Kasumi-1 (cell line): ENCODE measurements around the gene INTS13.
"Not testable (repeated sequence)": the region's sequence is repeated elsewhere in the genome, so short reads cannot be mapped to it uniquely, and the experiment has no call there.

Experiments
- DNase-seq, 2 experiments: peaks; one replicate each; lab custom pipeline; 2025; lab: John Stamatoyannopoulos, UW

The INTS13 gene, protein sequence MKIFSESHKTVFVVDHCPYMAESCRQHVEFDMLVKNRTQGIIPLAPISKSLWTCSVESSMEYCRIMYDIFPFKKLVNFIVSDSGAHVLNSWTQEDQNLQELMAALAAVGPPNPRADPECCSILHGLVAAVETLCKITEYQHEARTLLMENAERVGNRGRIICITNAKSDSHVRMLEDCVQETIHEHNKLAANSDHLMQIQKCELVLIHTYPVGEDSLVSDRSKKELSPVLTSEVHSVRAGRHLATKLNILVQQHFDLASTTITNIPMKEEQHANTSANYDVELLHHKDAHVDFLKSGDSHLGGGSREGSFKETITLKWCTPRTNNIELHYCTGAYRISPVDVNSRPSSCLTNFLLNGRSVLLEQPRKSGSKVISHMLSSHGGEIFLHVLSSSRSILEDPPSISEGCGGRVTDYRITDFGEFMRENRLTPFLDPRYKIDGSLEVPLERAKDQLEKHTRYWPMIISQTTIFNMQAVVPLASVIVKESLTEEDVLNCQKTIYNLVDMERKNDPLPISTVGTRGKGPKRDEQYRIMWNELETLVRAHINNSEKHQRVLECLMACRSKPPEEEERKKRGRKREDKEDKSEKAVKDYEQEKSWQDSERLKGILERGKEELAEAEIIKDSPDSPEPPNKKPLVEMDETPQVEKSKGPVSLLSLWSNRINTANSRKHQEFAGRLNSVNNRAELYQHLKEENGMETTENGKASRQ

DNA sequence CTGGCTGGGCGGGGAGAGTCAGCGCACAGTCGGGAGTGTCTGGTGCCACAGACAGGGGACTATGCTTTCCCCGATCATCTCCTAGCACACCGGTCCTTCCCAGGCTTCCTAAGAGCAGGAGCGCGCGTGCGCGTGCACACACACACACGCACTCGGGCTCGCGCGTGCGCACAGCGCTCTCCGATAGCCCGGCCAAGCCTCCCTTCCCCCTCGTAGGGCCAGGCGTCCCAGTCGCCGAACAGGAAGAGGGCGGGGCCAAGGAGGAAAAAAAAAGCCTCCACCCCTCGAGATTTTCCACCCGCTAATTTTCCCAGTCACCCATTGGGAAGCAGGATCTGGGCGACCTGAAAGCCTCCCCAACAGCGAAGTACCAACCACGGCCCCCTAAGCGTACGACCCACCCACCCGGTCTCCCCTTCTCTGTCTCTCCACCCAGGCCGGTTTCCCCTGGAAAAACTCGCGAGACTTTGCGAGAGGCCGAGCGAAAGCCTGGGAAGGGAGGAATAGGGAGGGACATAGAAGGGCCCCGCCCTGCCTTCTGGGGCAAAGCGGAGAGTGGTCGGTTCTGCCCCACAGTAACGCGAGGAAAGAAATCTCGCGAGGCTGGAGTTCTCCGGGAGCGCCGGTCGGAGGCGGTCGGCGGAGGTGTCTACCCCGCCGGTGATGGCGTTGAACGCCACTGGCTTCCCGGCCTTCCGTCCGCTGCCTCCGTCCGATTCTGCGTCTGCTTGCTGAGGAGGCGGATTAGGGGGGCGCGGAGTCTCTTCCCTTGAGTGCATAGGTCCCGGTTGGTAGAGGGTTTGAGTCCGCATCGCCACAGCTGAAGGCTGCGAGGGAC, at the start of gene INTS13, which contains the start of gene FGFR1OP2:
Gene INTS13, minus strand, starts transcription at position 119 of the 838 bp plus-strand sequence. CDS start 1,178 bp downstream, outside the sequence.
Gene FGFR1OP2, plus strand, starts transcription at position 608 of the 838 bp plus-strand sequence. CDS start 15,689 bp downstream, outside the sequence.
- peak; percentile 97 to 98 for DNase-seq

DNA sequence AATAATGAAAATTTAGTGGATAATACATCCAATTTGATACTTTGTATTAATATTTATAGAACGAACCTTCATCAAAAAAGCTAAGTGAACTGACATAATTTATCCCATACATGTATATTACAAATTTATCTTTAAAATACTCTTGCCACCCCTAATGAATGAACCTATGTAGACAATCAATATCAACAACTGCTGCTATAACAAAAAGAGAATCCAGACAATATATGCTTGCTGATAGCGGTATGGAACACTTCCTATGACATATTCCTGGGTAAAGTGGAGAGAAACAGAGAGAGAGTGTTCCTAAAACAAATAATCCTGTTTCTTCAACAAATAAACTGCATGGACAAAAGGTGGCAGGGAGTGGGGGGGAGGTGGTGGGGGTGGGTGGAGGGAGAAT, 45.1 kb upstream of the INTS13 start:
- no peak for DNase-seq

DNA sequence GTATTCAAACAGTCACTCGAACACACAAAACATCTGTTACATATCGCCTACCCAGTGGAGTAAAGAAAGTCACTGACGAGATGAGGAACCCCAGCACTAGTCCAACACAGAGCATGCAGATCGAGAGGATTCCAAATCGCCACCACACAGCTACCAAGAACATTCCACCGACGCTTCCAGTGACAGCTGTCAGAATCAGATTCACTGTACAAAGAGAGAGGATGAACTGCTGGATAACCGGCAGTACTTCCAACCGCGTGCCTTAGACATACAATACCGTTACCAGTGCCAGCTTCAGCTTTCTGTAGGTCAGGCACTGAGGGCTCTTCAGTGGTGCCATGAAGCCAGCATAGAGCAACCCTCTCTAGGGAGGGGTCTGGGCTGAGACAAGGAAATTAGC, 42.0 kb upstream of the INTS13 start:
- DNase-seq: no peak

DNA sequence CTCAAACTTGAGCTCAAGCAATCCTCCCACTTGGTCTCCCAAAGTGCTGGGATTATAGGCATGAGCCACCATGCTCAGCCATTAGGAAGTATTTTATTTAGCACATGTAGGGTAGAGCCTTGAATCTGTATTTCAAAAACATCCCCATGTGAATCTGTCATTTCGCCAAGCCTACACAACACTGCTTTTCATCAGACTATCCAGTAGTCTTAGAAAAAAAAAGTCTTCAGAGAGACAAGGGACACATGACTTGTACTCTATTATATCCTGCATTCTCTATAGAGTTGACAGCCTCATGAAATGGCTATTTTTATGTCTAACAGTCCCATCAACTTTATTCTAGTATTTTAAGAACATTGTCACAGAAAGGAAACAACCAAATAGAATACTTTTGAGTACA, 41.0 kb upstream of the INTS13 start:
- DNase-seq: no peak

DNA sequence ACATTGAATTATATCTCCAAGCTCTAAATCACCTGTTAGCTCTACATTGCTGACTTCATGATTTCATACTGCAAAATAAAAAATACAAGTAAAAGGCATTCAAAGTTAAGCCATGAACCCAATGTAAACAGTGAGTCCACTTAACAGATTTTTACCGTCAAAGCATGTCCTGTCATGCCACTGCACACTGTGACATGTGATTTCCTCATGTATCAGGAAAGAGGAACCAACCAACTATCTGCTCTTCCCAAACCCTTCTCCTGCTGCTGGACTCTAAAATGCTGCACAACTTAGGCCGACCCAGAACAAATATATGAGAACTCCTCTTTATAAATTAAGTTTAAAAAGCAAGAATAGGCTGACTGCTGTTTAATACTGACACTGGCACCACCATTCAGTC, 38.9 kb upstream of the INTS13 start:
- peak; percentile 23 to 35 for DNase-seq

DNA sequence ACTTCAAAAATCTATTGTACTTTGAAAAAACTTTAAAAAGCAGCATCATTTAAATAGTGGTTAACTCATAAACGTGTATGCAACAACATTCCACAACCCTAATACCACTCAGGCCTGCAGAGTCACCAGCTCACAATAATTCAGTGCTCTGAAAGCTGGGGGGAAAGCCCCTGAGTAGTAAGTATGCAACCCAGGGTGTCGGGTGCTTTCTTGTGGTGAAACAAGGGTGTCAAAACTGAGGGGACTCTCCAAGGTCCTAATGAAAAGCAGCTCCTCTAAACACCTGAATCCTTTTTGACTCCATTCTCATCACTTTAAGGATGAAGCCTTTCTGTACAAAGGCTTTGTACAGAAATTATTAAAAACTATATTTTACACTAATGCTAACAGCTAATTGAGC, 34.2 kb upstream of the INTS13 start:
- DNase-seq: no peak

DNA sequence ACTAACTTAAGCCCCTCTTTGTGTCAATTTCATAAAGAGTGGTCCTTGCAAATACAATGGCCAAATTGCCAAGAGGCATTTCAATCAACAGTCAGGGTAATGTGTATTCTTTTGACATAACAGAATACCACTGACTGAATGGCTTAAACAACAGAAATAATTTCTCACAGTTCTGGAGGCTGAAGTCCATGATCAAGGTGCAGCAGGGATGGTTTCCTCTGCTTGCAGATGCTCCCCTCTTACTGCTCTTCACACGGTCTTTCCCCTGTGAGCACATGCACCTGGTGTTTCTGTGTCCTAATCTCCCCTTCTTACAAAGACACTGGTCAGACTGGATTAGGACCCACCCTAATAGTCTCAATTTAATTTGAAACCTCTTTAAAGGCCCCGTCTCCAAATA, 32.4 kb upstream of the INTS13 start:
- no peak for DNase-seq

DNA sequence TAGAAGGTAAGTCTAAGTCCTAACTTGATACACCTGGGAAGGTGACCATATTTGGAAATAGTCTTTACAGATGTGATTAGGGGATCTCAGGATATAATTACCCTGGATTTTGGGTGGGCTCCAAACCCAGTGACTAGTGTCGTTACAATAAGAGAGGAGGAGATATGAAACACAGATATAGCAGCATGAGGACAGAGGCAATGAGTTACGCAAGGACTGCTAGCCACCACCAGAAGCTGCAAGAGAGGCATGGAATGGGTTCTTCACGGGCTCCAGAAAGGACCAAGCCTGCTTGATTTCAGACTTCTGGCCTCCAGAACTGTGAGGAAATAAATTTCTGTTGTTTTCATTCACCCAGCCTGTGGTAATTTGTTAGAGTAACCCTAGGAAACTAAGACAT, 29.1 kb upstream of the INTS13 start:
- DNase-seq: no peak

DNA sequence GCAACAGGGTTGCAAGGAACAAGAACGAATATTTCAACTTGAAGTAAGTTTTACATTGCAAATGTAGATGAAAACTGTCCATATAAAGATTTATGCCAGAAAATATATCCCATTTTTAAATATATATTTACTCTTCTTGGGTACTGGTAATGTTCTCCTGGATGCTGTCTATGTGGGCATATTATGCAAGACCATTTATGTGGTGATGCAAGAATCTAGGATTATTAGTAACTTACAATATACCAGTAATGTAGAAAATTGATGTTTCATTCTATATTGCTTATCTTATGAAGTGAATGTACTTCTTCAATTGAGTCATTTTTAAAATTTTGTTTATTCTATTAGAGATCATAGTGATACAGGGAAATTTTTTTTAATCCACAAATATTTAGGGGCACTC, 25.6 kb upstream of the INTS13 start:
- DNase-seq: no peak

DNA sequence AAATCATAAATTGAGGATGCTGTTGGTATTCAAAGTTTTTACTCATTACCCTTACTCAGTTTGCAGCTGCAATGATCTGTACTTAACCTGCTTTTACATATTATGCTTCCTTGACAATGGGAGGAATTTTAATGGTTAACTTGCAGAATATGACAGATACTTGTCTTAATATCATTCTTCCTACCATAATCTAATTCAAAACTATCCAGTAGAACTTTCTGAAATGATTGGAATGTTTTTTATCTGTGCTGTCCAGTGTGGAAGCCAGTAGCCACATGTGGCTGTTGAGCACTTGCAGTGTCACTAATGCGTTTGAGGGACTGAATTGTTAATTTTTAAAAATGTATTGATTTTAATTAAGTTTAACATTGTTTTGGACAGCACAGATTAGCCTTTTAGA, 24.0 kb upstream of the INTS13 start:
- DNase-seq: no peak

DNA sequence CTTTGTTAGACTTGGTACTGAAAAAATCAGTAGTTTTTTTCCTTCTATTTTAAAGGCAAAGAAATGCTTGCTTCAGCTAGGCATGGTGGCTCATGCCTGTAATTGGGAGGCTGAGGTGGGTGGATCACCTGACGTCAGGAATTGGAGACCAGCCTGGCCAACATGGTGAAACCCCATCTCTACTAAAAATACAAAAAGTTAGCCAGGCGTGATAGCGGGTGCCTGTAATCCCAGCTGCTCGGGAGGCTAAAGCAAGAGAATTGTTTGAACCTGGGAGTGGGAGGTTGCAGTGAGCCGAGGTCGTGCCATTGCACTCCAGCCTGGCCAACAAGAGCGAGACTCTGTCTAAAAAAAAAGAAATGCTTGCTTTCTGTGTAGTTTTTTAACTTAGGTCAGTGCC, 23.6 kb upstream of the INTS13 start:
- DNase-seq: not testable (repeated sequence)

DNA sequence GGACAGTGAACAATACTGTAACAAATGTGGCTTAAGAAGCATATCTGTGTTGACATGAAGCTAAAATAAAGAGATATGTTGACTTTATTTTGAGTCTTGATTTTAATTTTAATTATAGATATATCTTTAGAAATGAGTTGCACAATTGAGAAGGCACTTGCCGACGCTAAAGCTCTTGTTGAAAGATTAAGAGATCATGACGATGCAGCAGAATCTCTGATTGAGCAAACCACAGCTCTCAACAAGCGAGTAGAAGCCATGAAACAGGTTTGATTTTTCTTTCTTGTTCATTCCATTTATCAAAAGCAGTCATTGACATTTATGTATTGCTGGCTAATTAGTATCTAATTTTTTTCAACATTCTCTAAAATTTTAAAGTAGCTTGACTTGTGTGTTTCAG, 16.2 kb upstream of the INTS13 start:
- DNase-seq: no peak

DNA sequence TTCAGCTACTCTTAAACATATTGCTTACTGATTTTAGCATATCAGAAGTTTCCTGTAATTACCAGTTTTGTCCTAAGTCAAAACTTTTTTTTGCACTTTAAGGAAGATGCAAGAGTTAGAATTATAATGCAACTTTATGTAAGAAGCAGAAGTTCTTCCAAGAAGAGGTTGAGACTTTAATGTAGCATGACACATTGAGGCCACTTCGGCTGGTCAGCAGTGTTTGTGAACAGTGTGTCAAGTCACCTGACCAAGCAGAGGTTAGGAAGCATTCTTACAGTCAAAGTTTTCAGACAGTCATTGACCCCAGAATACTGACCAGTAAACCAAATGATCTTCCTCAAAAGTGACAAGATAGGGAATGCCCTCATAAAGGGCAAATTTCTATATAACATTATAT, 15.7 kb upstream of the INTS13 start:
- DNase-seq: no peak

DNA sequence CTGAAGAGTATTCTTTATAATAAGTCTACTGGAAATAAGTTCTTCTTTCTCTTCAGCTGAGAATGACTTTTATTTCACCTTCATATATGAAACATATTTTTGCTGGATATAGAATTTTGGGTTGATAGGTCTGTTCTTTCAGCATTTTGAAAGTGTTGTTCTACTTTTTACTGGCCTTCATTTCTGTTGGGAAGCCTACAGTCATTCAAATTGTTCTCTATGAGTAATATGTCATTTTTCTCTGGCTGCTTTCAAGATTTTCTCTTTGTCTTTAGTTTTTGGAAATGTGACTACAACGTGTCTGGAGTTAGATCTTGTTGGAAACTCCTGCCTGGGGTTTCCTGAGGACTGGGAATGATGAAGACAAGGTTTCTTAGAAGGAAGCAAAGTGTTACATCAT, 10.5 kb upstream of the INTS13 start:
- DNase-seq: no peak

DNA sequence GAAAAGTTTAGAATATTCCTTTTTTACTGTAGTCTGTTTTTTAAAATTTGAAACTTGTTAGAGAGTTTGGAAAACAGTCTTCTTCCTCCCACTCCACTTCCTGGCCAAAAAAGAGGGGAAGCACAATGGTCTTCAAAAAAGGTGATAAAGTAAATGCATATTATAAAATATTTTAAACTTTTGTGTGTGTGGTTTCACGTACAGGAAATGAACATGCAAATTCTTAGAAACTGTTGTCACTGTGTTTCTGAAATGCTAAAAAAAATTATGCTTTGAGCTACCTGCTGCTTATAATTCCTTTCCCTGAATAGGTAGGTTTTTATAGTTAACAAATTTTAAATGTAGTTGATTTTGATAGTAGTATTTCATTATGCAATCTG, 3.4 kb upstream of the INTS13 start:
- no peak for DNase-seq

DNA sequence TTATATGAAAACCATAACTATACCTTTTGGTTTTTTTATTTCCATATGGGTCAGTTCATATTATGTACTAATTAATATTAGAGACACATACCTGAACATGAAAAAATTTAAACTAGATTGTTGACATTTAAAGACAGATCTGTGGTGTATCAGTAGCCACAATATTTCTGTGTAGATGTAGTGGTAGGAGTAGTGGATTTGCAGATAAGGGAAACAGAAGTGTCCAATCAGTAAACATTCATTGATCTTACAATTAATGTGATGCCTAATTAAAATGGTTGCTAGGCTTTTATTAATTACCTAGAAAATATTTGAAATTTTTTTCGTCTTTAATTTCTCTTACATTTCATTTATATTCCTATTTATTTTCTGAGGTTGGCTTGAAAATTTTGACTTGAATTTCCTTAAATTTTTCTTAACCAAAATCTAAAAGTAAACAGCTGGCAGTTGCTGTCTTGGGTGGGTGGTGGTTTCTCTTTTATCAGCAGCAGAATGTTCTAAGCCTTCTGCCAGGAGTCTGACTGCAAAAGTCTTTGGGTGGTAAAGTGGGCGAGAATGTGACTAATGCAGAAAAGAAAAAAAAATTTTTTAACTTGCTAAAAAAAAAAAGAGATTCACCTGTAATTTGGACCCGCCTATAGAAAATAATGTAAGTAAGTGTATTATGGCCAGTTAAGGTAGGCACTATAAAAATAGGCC, 2.9 kb upstream of the INTS13 start:
- DNase-seq: no peak

DNA sequence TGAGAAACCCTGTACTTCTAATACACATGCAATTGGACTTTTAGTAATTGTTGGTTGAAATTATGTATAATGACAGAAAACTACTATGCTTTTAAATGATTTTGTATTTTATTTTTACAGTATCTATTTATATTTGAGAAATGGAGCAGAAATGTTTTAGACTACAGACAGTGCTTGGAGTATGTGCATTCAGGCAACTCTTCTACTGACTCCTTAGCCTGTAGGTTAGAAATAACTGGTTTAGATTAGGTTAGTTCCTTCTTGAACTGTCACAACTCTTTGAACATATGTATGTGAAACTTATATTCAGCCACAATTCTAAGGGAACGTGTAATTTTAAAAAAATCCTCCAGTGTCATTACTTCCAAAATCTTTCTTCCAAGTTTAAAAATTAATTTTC, 2.2 kb upstream of the INTS13 start:
- DNase-seq: peak; percentile 13 to 41

DNA sequence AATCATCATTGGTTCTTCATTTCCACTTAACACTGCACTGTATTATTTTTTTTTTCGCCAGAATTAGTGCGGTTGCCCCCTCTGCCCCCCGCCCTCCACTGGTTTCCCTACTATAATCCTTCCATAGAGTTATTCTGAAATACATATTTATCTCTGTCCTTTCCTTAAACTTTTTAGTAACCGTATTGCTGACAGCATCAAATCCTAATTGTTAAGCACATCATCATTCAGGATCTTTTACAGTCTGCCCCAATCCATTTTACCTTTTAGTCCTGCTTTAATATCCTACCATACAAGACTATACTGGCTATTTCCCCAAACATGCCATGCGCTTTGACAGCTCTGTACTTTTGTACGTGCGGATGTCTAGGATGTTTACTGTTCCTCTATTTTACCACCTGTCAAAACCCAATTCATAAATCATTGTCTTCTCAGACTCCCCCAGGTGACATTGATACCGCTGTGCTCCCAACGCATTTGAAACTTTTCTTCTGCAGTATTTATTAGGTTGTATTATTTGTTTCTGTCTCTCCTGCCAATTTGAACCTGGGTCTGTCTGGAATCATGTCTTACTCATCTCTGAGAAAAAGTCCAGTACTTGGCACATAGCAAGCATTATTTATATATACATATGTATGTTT, 1.5 kb upstream of the INTS13 start:
- DNase-seq: peak in 1 of 2 experiments; percentile 35

DNA sequence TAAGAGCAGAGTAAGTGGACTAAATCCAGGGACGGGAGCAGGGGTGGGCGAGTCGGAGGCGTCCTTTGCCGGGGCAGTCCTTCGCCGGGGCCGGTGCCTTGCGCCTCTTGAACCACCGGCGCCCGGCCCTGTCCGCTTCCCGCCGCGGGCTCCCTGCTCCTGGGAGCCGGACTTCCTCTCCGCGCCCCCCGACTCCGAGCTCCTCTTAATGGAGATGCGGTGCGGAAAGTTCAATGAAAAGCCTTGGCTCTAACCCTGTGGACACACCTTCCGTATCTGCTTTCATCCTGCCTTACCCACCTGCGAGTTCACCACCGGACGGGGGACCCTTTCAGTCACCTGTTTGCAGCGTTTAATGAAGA, 901 bp upstream of the INTS13 start:
- DNase-seq: peak; percentile 50 to 54

DNA sequence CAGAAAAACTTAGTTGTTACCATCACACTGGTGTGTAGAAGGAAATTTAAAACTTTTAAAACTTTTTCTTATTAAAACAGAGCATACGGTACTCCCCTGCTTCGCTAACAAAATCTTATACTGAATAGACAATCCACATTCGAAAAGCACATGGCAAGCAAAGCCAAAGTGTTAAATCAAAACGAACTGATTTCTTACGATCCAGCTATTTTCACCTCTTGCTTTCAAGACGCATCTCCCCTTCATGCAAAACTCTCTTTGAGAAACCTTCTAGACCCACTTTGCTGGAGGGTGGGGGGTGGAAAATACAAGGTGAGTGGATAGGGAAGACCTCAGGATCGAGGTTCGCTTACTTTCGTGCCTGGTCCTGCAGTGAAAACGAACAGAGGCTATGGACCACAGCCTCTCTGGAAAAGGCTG, 328 bp downstream of the INTS13 start:
- DNase-seq: peak in 1 of 2 experiments; percentile 54
